Measurements from ENCODE around the gene STH.

The STH gene

GRCh38 chr17:46035112-46035818 is 36.2 kb downstream of the STH start:
- no peak overlapping the region for H3K4me3 ChIP-seq (ENCODE audit: low read length)
- DNase-seq (ENCODE audit: low read depth, low spot score): no peak

GRCh38 chr17:46036491-46036890 is 37.4 kb downstream of the STH start:
- H3K4me3 ChIP-seq (ENCODE audit: low read length): no peak overlapping the region
- DNase-seq (ENCODE audit: low read depth, low spot score): no peak

- H3K4me3 ChIP-seq (ENCODE audit: low read length): no peak overlapping the region
- no peak for DNase-seq (ENCODE audit: low read depth, low spot score)
Measured at GRCh38 chr17:46037722-46038255, 38.7 kb downstream of the STH start.

- DNase-seq (ENCODE audit: low read depth, low spot score): no peak
- H3K4me3 ChIP-seq (ENCODE audit: low read length): no peak overlapping the region
Measured at GRCh38 chr17:46038414-46038813, 39.4 kb downstream of the STH start.

- no peak for DNase-seq (ENCODE audit: low read depth, low spot score)
- H3K4me3 ChIP-seq (ENCODE audit: low read length): no peak overlapping the region
Measured at GRCh38 chr17:46038937-46039336, 39.9 kb downstream of the STH start.

- no peak for DNase-seq (ENCODE audit: low read depth, low spot score)
- no peak overlapping the region for H3K4me3 ChIP-seq (ENCODE audit: low read length)
Measured at GRCh38 chr17:46039592-46040186, 40.6 kb downstream of the STH start.

GRCh38 chr17:46042246-46042645 is 43.2 kb downstream of the STH start:
- DNase-seq (ENCODE audit: low read depth, low spot score): no peak
- H3K4me3 ChIP-seq (ENCODE audit: low read length): no peak overlapping the region

GRCh38 chr17:46042925-46043324 is 43.9 kb downstream of the STH start:
- H3K4me3 ChIP-seq (ENCODE audit: low read length): no peak overlapping the region
- no peak for DNase-seq (ENCODE audit: low read depth, low spot score)

- H3K4me3 ChIP-seq (ENCODE audit: low read length): no peak overlapping the region
- no peak for DNase-seq (ENCODE audit: low read depth, low spot score)
Measured at GRCh38 chr17:46043606-46044005, 44.6 kb downstream of the STH start.

- DNase-seq (ENCODE audit: low read depth, low spot score): peak; percentile 66
- H3K4me3 ChIP-seq (ENCODE audit: low read length): no peak overlapping the region
Measured at GRCh38 chr17:46044286-46044928, 45.4 kb downstream of the STH start.

GRCh38 chr17:46044989-46045388 is 45.9 kb downstream of the STH start:
- no peak overlapping the region for H3K4me3 ChIP-seq (ENCODE audit: low read length)
- DNase-seq (ENCODE audit: low read depth, low spot score): no peak

- peak; percentile 20 for DNase-seq (ENCODE audit: low read depth, low spot score)
Measured at GRCh38 chr17:46045639-46046038, 46.6 kb downstream of the STH start.

GRCh38 chr17:46046957-46047356 is 47.9 kb downstream of the STH start:
- no peak for DNase-seq (ENCODE audit: low read depth, low spot score)
- no peak overlapping the region for H3K4me3 ChIP-seq (ENCODE audit: low read length)

More at GRCh38 chr17:46045639-46046038, 46.6 kb downstream of the STH start:
- no peak overlapping the region for H3K4me3 ChIP-seq (ENCODE audit: low read length)

- H3K4me3 ChIP-seq (ENCODE audit: low read length): no peak overlapping the region
- DNase-seq (ENCODE audit: low read depth, low spot score): no peak
Measured at GRCh38 chr17:46047398-46047797, 48.3 kb downstream of the STH start.

- no peak for DNase-seq (ENCODE audit: low read depth, low spot score)
- H3K4me3 ChIP-seq (ENCODE audit: low read length): no peak overlapping the region
Measured at GRCh38 chr17:46047856-46048255, 48.8 kb downstream of the STH start.

All from Jurkat, Clone E6-1 (cell line).